Measurements from ENCODE around the gene AKAP6. TPM values are rescaled to one million over a fixed set of nuclear protein-coding genes. Genes with fewer than 3 reads are reported as not detected.

AKAP6 gene
- total RNA-seq, 4 donors from 2014 or later, result 4.1 to 34.4 (median 15.3) TPM

- no peaks in the 10 kb centered on the region for H3K27me3 ChIP-seq
- H3K4me1 ChIP-seq, result no peaks in the 10 kb centered on the region
- no peak overlapping the region for H3K27ac ChIP-seq
- no peaks in the 10 kb centered on the region for H3K9me3 ChIP-seq
- H3K36me3 ChIP-seq, result no peaks in the 10 kb centered on the region
- intact Hi-C loops (cut with DNase I; ENCODE audit: low total_unique reads), result no loop called here
- no peak overlapping the region for H3K4me3 ChIP-seq
- no peak for DNase-seq
- TF ChIP-seq CTCF (IDR thresholded peaks at IDR 0.05) (no peak), POLR2A (IDR thresholded peaks at IDR 0.05) (no peak)
These were observed 10.1 kb downstream of the AKAP6 start for GRCh38 chr14:32339188-32339587.

GRCh38 chr14:32341947-32342846 is 13.1 kb downstream of the AKAP6 start:
- Histone ChIP-seq H3K4me3 (no peak overlapping the region), H3K27ac (no peak overlapping the region), H3K4me1 (no peaks in the 10 kb centered on the region), H3K9me3 (no peaks in the 10 kb centered on the region), H3K27me3 (no peaks in the 10 kb centered on the region), H3K36me3 (no peaks in the 10 kb centered on the region)
- TF ChIP-seq CTCF (IDR thresholded peaks at IDR 0.05), result no peak
- TF ChIP-seq POLR2A (IDR thresholded peaks at IDR 0.05), result no peak
- no peak for DNase-seq
- intact Hi-C loops (cut with DNase I; ENCODE audit: low total_unique reads), result no loop called here

- Histone ChIP-seq H3K4me3 (no peak overlapping the region), H3K36me3 (no peaks in the 10 kb centered on the region), H3K4me1 (no peaks in the 10 kb centered on the region), H3K27me3 (no peaks in the 10 kb centered on the region), H3K9me3 (no peaks in the 10 kb centered on the region), H3K27ac (no peak overlapping the region)
- TF ChIP-seq CTCF (IDR thresholded peaks at IDR 0.05) (no peak), POLR2A (IDR thresholded peaks at IDR 0.05) (no peak)
- intact Hi-C loops (cut with DNase I; ENCODE audit: low total_unique reads), result no loop called here
- DNase-seq, result no peak
These were observed 13.7 kb downstream of the AKAP6 start for GRCh38 chr14:32342847-32343194.

DNA sequence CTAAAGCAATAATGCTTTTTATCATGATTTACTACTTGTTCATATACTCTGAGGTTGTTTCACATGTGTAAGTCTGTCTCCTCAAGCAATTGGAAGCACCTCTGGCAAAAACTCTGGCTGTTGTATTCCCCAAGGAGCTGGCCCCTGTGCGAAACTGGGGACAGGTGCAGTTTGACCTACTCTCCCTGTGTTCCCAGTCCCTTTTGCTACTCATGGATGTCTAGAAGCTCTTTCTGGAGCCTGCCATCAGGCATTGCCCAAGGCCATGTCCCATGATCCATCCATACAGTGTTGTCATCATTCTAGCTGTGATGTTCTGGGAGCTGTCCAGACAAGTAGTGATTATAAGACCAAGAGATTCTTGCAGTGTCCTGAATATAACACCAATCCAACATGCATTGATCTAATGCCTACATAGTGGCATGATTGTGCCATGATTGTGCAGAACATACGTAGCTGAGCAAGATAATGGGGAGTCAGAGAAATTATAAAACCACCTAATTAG is 14.9 kb downstream of the AKAP6 start:
- Histone ChIP-seq H3K4me3 (no peak overlapping the region), H3K9me3 (no peaks in the 10 kb centered on the region), H3K4me1 (no peaks in the 10 kb centered on the region), H3K27ac (no peak overlapping the region), H3K36me3 (no peaks in the 10 kb centered on the region), H3K27me3 (no peaks in the 10 kb centered on the region)
- no peak for TF ChIP-seq CTCF (IDR thresholded peaks at IDR 0.05)
- no peak for TF ChIP-seq POLR2A (IDR thresholded peaks at IDR 0.05)
- intact Hi-C loops (cut with DNase I; ENCODE audit: low total_unique reads), result no loop called here
- no peak for DNase-seq

GRCh38 chr14:32345311-32345791 is 16.3 kb downstream of the AKAP6 start:
- intact Hi-C loops (cut with DNase I; ENCODE audit: low total_unique reads), result no loop called here
- H3K27me3 ChIP-seq, result no peaks in the 10 kb centered on the region
- H3K36me3 ChIP-seq, result no peaks in the 10 kb centered on the region
- TF ChIP-seq POLR2A (IDR thresholded peaks at IDR 0.05) (no peak), CTCF (IDR thresholded peaks at IDR 0.05) (no peak)
- H3K4me3 ChIP-seq, result no peak overlapping the region
- H3K9me3 ChIP-seq, result no peaks in the 10 kb centered on the region
- no peak for DNase-seq
- no peak overlapping the region for H3K27ac ChIP-seq
- no peaks in the 10 kb centered on the region for H3K4me1 ChIP-seq
